DOHH2 (cell line): ENCODE data around the gene RARA.

ENCODE experiments used
- H3F3A ChIP-seq: fragments of 200-600 bp; sonication (generic), shearing (Covaris generic); 2 replicates; pipeline ENCODE4 v1.6.0; 2016; ENCODE audit warnings: antibody characterized with exemption, mild to moderate bottlenecking; ENCODE audit not compliant: control insufficient read depth, insufficient read depth
- H3K27ac ChIP-seq: fragments of 200-600 bp; sonication (generic); 2 replicates; pipeline ENCODE4 v1.5.1; 2014; ENCODE audit warnings: low read depth, mild to moderate bottlenecking, low read length, moderate library complexity
- H3K27me3 ChIP-seq: fragments of 200-600 bp; sonication (generic); 2 replicates; pipeline ENCODE4 v1.6.1; 2014; ENCODE audit warnings: mild to moderate bottlenecking, low read length, mixed read lengths; ENCODE audit not compliant: control insufficient read depth
- H3K36me3 ChIP-seq: fragments of 200-600 bp; sonication (generic); 2 replicates; pipeline ENCODE4 v1.6.1; 2014; ENCODE audit warnings: mild to moderate bottlenecking, low read length, moderate library complexity, mixed read lengths; ENCODE audit not compliant: control insufficient read depth
- H3K4me1 ChIP-seq: fragments of 200-600 bp; sonication (generic); 2 replicates; pipeline ENCODE4 v1.6.1; 2014; ENCODE audit warnings: mild to moderate bottlenecking, low read length, mixed read lengths; ENCODE audit not compliant: control insufficient read depth
- H3K4me2 ChIP-seq: fragments of 200-600 bp; sonication (generic); 2 replicates; pipeline ENCODE4 v1.6.0; 2014; ENCODE audit warnings: mild to moderate bottlenecking, low read length, moderate library complexity
- H3K4me3 ChIP-seq: fragments of 200-600 bp; sonication (generic); 2 replicates; pipeline ENCODE4 v1.5.1; 2014; ENCODE audit warnings: mild to moderate bottlenecking, low read length, mixed read lengths
- H3K79me2 ChIP-seq: fragments of 200-600 bp; sonication (generic); 2 replicates; pipeline ENCODE4 v1.6.1; 2014; ENCODE audit warnings: mild to moderate bottlenecking, low read length, mixed read lengths; ENCODE audit not compliant: control insufficient read depth
- H3K9me2 ChIP-seq: fragments of 200-600 bp; sonication (generic); replicated peaks from 2 replicates; pipeline ENCODE4 v1.6.1; 2014; ENCODE audit warnings: mild to moderate bottlenecking, low read length, mixed read lengths; ENCODE audit not compliant: control insufficient read depth
- H3K9me3 ChIP-seq: fragments of 200-600 bp; sonication (generic); 2 replicates; pipeline ENCODE4 v1.6.1; 2014; ENCODE audit warnings: antibody characterized with exemption, low read length, mixed read lengths; ENCODE audit not compliant: control insufficient read depth, insufficient read depth
- H4K20me1 ChIP-seq: fragments of 200-600 bp; sonication (generic); 2 replicates; pipeline ENCODE4 v1.6.0; 2014; ENCODE audit warnings: low read depth, mild to moderate bottlenecking, antibody characterized with exemption, low read length, moderate library complexity; ENCODE audit not compliant: control insufficient read depth, insufficient read depth
- CTCF ChIP-seq: fragments of 200-600 bp; sonication (generic); IDR thresholded peaks from one replicate; pipeline ENCODE4 v1.5.1; 2014; ENCODE audit warnings: antibody characterized with exemption, mild to moderate bottlenecking, low read depth, low read length; ENCODE audit not compliant: poor library complexity, severe bottlenecking
- EZH2phosphoT487 ChIP-seq: fragments of 200-600 bp; sonication (generic); IDR thresholded peaks from 2 replicates; pipeline ENCODE4 v1.6.1; 2017; ENCODE audit warnings: borderline replicate concordance, mild to moderate bottlenecking, antibody characterized with exemption, low read length, moderate library complexity, mixed read lengths

The RARA gene

GRCh38 chr17:40328386-40328766 is 19.4 kb downstream of the RARA start:
- Histone ChIP-seq H3K27me3 (no peaks in the 10 kb centered on the region), H3K4me2 (no peak overlapping the region), H3K36me3 (peaks cover 14% of the 10 kb centered on the region), H3K79me2 (peaks cover 65% of the 10 kb centered on the region), H3K9me3 (no peaks in the 10 kb centered on the region), H3K4me1 (peaks cover 59% of the 10 kb centered on the region), H3K9me2 (no peaks in the 10 kb centered on the region), H3K27ac (no peak overlapping the region), H4K20me1 (peaks cover 35% of the 10 kb centered on the region), H3K4me3 (no peak overlapping the region), H3F3A (no peaks in the 10 kb centered on the region)
- TF ChIP-seq EZH2phosphoT487, result no peak
- no peak for TF ChIP-seq CTCF

- 0 out of 2 replicates have a peak overlapping the region, but pooled peaks have one; percentile 8 for H3K4me2 ChIP-seq
- H3K27ac ChIP-seq, result no peak overlapping the region
- no peaks in the 10 kb centered on the region for H3K9me3 ChIP-seq
- H3K4me1 ChIP-seq, result peaks cover 47% of the 10 kb centered on the region
- H3K4me3 ChIP-seq, result no peak overlapping the region
- H3K36me3 ChIP-seq, result peaks cover 14% of the 10 kb centered on the region
- no peaks in the 10 kb centered on the region for H3K27me3 ChIP-seq
- peaks cover 52% of the 10 kb centered on the region for H3K79me2 ChIP-seq
- H4K20me1 ChIP-seq, result peaks cover 35% of the 10 kb centered on the region
- H3F3A ChIP-seq, result no peaks in the 10 kb centered on the region
- H3K9me2 ChIP-seq, result no peaks in the 10 kb centered on the region
- no peak for TF ChIP-seq CTCF
These were observed 21.1 kb downstream of the RARA start for GRCh38 chr17:40329839-40330794.

- Histone ChIP-seq H3K79me2 (peaks cover 44% of the 10 kb centered on the region), H4K20me1 (peaks cover 28% of the 10 kb centered on the region), H3K4me1 (peaks cover 38% of the 10 kb centered on the region)
These were observed 22.0 kb downstream of the RARA start for GRCh38 chr17:40330850-40331470.

More at GRCh38 chr17:40330850-40331470, 22.0 kb downstream of the RARA start:
- Histone ChIP-seq H3K4me3 (no peak overlapping the region), H3K27ac (no peak overlapping the region), H3K9me2 (no peaks in the 10 kb centered on the region), H3K4me2 (no peak overlapping the region), H3F3A (no peaks in the 10 kb centered on the region), H3K9me3 (no peaks in the 10 kb centered on the region), H3K27me3 (no peaks in the 10 kb centered on the region), H3K36me3 (peaks cover 14% of the 10 kb centered on the region)
- TF ChIP-seq EZH2phosphoT487, result no peak
- TF ChIP-seq CTCF, result no peak
